ENCODE measurements around the gene IQCB1.

DNA sequence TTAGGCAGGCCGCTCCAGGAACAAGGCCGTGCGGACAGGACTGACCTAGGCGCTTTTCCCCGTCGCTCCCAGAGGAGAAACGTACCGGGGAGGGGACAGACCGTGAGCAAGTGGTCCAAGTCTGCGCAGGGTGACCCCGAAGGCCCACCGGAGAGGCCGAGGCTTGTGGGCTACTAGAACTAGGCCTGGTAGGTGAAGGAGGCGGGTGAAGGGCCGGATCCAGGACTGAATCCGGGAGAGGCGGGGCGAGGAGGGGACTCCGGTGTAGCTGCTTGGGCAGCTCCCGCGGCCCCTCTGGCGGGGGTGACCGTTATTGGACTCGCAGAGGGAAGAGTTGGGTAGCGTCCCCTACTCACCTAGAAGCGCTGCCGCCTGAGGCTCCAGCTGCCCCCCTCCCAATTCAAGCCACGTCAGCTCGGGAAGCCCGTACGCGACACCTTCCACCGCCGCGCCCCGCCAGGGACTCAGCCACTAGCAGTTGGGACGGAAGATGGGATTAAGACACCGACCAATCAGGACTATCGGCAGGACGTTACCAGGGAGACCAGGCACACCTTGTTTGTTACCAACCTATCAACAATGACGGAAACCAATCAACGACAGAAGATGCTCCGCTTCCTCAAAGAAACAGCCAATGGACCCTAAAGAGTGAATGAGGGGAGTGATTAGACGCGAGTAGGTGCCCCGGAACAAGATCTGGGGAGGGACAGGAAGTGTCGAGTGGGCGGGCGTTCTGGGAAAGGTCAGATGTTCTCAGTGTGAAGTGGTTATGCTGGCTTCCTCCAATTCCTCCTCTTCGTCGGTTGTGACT lies 85.4 kb downstream of the IQCB1 start, which contains the start of gene GOLGB1:
- TF ChIP-seq CTCF (IDR thresholded peaks at IDR 0.05) (peak in 1 of 3 experiments; percentile 21), POLR2A (IDR thresholded peaks at IDR 0.05) (peak in 1 of 2 donors; percentile 94)
